Measurements from ENCODE around the gene AMIGO2. TPM values are rescaled to one million over a fixed set of nuclear protein-coding genes. Genes with fewer than 3 reads are reported as not detected.

The AMIGO2 gene
- total RNA-seq, 1 donor = 8.0 TPM

DNA sequence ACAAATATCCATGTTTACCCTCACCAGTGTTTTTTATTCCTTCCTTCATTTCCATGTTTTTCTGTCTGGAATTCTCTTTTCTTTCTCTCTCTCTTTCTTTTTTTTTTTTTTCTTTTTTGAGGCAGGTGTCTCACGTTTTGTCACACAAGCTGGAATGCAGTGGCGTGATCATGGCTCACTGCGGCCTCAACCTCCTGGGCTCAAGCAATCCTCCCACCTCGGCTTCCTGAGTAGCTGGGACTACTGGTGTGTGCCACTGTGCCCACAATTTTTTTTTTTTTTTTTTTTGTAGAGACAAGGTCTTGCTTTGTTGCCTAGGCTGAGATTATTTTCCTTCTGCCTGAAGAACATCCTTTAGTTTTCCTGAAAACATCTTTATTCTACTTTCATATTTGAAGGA is 15.0 kb upstream of the AMIGO2 start:
- no peak for TF ChIP-seq CTCF (IDR thresholded peaks at IDR 0.05; ENCODE audit: extremely low read depth, low read depth, low read length)
- Histone ChIP-seq H3K27me3 (ENCODE audit: insufficient read depth, low read length) (no peaks in the 10 kb centered on the region), H3K27ac (ENCODE audit: low read depth, low read length) (peak overlapping the region; percentile 83), H3K36me3 (ENCODE audit: insufficient read depth, low read length) (no peaks in the 10 kb centered on the region), H3K9me3 (ENCODE audit: low read depth, low read length) (no peaks in the 10 kb centered on the region), H3K79me2 (ENCODE audit: insufficient read depth, low read length) (no peaks in the 10 kb centered on the region), H3K4me1 (ENCODE audit: insufficient read depth, low read length) (peaks cover 44% of the 10 kb centered on the region), H4K20me1 (ENCODE audit: insufficient read depth, low read length) (no peaks in the 10 kb centered on the region), H3K4me3 (ENCODE audit: insufficient read depth, low read length) (peak overlapping the region; percentile 8), H3K4me2 (ENCODE audit: insufficient read depth, low read length) (peak overlapping the region; percentile 47), H2AFZ (ENCODE audit: low read length) (no peak overlapping the region)
- no peak for DNase-seq (ENCODE audit: insufficient read length, low spot score, missing footprints)

- Histone ChIP-seq H3K4me3 (ENCODE audit: insufficient read depth, low read length) (no peak overlapping the region), H3K27ac (ENCODE audit: low read depth, low read length) (no peak overlapping the region), H3K4me1 (ENCODE audit: insufficient read depth, low read length) (peaks cover 52% of the 10 kb centered on the region), H3K27me3 (ENCODE audit: insufficient read depth, low read length) (no peaks in the 10 kb centered on the region), H3K9me3 (ENCODE audit: low read depth, low read length) (no peaks in the 10 kb centered on the region), H3K79me2 (ENCODE audit: insufficient read depth, low read length) (no peaks in the 10 kb centered on the region), H3K36me3 (ENCODE audit: insufficient read depth, low read length) (no peaks in the 10 kb centered on the region), H3K4me2 (ENCODE audit: insufficient read depth, low read length) (no peak overlapping the region), H2AFZ (ENCODE audit: low read length) (no peak overlapping the region), H4K20me1 (ENCODE audit: insufficient read depth, low read length) (no peaks in the 10 kb centered on the region)
- no peak for DNase-seq (ENCODE audit: insufficient read length, low spot score, missing footprints)
- TF ChIP-seq CTCF (IDR thresholded peaks at IDR 0.05; ENCODE audit: extremely low read depth, low read depth, low read length) = no peak
These were observed 11.2 kb upstream of the AMIGO2 start for GRCh38 chr12:47091009-47091408.

GRCh38 chr12:47088021-47088944 is 8.5 kb upstream of the AMIGO2 start:
- no peak overlapping the region for H2AFZ ChIP-seq (ENCODE audit: low read length)
- no peaks in the 10 kb centered on the region for H3K36me3 ChIP-seq (ENCODE audit: insufficient read depth, low read length)
- H3K27ac ChIP-seq (ENCODE audit: low read depth, low read length) = peak overlapping the region; percentile 77
- peaks cover 4% of the 10 kb centered on the region for H3K79me2 ChIP-seq (ENCODE audit: insufficient read depth, low read length)
- H3K27me3 ChIP-seq (ENCODE audit: insufficient read depth, low read length) = no peaks in the 10 kb centered on the region
- no peak for TF ChIP-seq CTCF (IDR thresholded peaks at IDR 0.05; ENCODE audit: extremely low read depth, low read depth, low read length)
- no peaks in the 10 kb centered on the region for H4K20me1 ChIP-seq (ENCODE audit: insufficient read depth, low read length)
- H3K4me2 ChIP-seq (ENCODE audit: insufficient read depth, low read length) = peak overlapping the region; percentile 61
- no peaks in the 10 kb centered on the region for H3K9me3 ChIP-seq (ENCODE audit: low read depth, low read length)
- H3K4me1 ChIP-seq (ENCODE audit: insufficient read depth, low read length) = peaks cover 57% of the 10 kb centered on the region
- DNase-seq (ENCODE audit: insufficient read length, low spot score, missing footprints) = peak; percentile 54
- no peak overlapping the region for H3K4me3 ChIP-seq (ENCODE audit: insufficient read depth, low read length)

- Histone ChIP-seq H3K79me2 (ENCODE audit: insufficient read depth, low read length) (peaks cover 4% of the 10 kb centered on the region), H3K27ac (ENCODE audit: low read depth, low read length) (peak overlapping the region; percentile 92), H3K36me3 (ENCODE audit: insufficient read depth, low read length) (no peaks in the 10 kb centered on the region), H2AFZ (ENCODE audit: low read length) (no peak overlapping the region), H3K27me3 (ENCODE audit: insufficient read depth, low read length) (no peaks in the 10 kb centered on the region), H3K4me1 (ENCODE audit: insufficient read depth, low read length) (peaks cover 68% of the 10 kb centered on the region), H3K9me3 (ENCODE audit: low read depth, low read length) (no peaks in the 10 kb centered on the region), H3K4me2 (ENCODE audit: insufficient read depth, low read length) (peak overlapping the region; percentile 20), H4K20me1 (ENCODE audit: insufficient read depth, low read length) (no peaks in the 10 kb centered on the region), H3K4me3 (ENCODE audit: insufficient read depth, low read length) (no peak overlapping the region)
- no peak for DNase-seq (ENCODE audit: insufficient read length, low spot score, missing footprints)
- no peak for TF ChIP-seq CTCF (IDR thresholded peaks at IDR 0.05; ENCODE audit: extremely low read depth, low read depth, low read length)
These were observed 7.4 kb upstream of the AMIGO2 start for GRCh38 chr12:47087088-47087688.

Data from osteoblast (primary cell).